Heart right ventricle (tissue), 16 donors: ENCODE results near the gene EPHB6. TPM values are rescaled to one million over a fixed set of nuclear protein-coding genes. Genes with fewer than 3 reads are reported as not detected.

Experiments used
- ATAC-seq, 8 donors: fragments of 200-7000 bp; cut with Tn5 transposase; one replicate each; pipeline ENCODE4 v1.9.1; 2020; ENCODE audit warnings: mild to moderate bottlenecking in 8 of 8, moderate library complexity in 8 of 8, moderate number of reproducible peaks in 1 of 8
- DNase-seq, 2 donors: peaks; one replicate each; pipeline ENCODE4 v3.0.0-alpha.2; 2020
- H3K27ac ChIP-seq, 10 donors: fragments of 200-600 bp; sonication (generic) in 2 of 10; one replicate each; pipeline versions ENCODE4 v1.5.0 to v1.8.0; 2020 to 2022; ENCODE audit warnings: mild to moderate bottlenecking in 3 of 10
- H3K27me3 ChIP-seq, 7 donors: fragments of 200-600 bp; one replicate each; pipeline ENCODE4 v1.8.0; 2021 to 2022; ENCODE audit warnings: mild to moderate bottlenecking in 2 of 7
- H3K36me3 ChIP-seq, 9 donors: fragments of 200-600 bp; sonication (generic) in 1 of 9; one replicate each; pipeline versions ENCODE4 v1.5.0 to v1.8.0; 2020 to 2022; ENCODE audit warnings: mild to moderate bottlenecking in 2 of 9
- H3K4me1 ChIP-seq, 9 donors: fragments of 200-600 bp; sonication (generic) in 1 of 9; one replicate each; pipeline versions ENCODE4 v1.5.0 to v1.8.0; 2020 to 2022; ENCODE audit warnings: mild to moderate bottlenecking in 4 of 9
- H3K4me3 ChIP-seq, 10 donors: fragments of 200-600 bp; sonication (generic) in 2 of 10; one replicate each; pipeline versions ENCODE4 v1.5.0 to v1.8.0; 2020 to 2022; ENCODE audit warnings: mild to moderate bottlenecking in 7 of 10, moderate library complexity in 2 of 10
- H3K9me3 ChIP-seq, 11 donors: fragments of 200-600 bp in 10 of 11; sonication (generic) in 2 of 11; one replicate each; pipeline versions ENCODE4 v1.5.0 to v1.8.0; 2013 to 2022; ENCODE audit warnings: mild to moderate bottlenecking in 2 of 11, control low read depth in 1 of 11, moderate library complexity in 1 of 11
- WGBS, 2 donors: extraction: QIAGEN DNeasy Blood & Tissue Kit; methylation state at CpG; one replicate each; pipeline ENCODE4 v1.1.7; 2013; ENCODE audit warnings: inconsistent platforms in 1 of 2; 5-methylcytosine and 5-hydroxymethylcytosine counted together
- intact Hi-C, 10 donors: fragments of 100-400 bp; cut with DNase I; formaldehyde crosslinking; loops; one replicate each; pipeline versions ENCODE4 v1.11.1 to v1.14.2; 2022
- polyA plus RNA-seq, 2 donors: library from polyadenylated mRNA; stranded (reverse); fragments of 200-250 nt; gene quantifications; one replicate each; pipeline ENCODE4 v1.2.3, GENCODE V29; 2013
- total RNA-seq, 10 donors: library from RNA; stranded (reverse); fragmentation: NEBNext Ultra II Directional in 3 of 10; extraction: Animal tissue kit (Norgen Biotek cat#: 25700) in 3 of 10; gene quantifications; one replicate each; pipeline versions ENCODE4 v1.2.1 to v1.2.4, GENCODE V29; 2021 to 2023
- TF ChIP-seq, protein P1 (sequence below), 9 donors: fragments of 200-600 bp; sonication (generic) in 2 of 9; IDR thresholded peaks; one replicate each; pipeline versions ENCODE4 v1.5.0 to v1.8.0; 2021 to 2022; ENCODE audit warnings: antibody characterized with exemption in 9 of 9, mild to moderate bottlenecking in 5 of 9, moderate library complexity in 1 of 9
- donor health status: Arrhythmogenic right ventricular cardiomyopathy.
- donor health status: ischemic (EF 13 %, LVEDD 7.1; RV severe dilation, severe dysfunction).
- donor health status: healthy with polysubstance abuse.
- donor health status: DM: no; HTN: yes; CAD: no.
- donor health status: DM: no; HTN: no; CAD: no.
- donor health status: ischemic (EF 25% LVEDD 6.9; RV normal size, moderate dysfunction).
- donor health status: ischemic (EF 25% LVEDD 5.7; RV mildly dilated, moderate dysfunction).
- donor health status: healthy.
- donor health status: DM: yes; HTN: yes; CAD: no.
- donor health status: Ischemic cardiomyopathy.
- donor health status: ischemic (EF 35%, LVEDD 5.7; RV mildly dilated, moderate dysfunction).
- donor health status: nonischemic (EF 11% LVEDD 7.7; RV severe dilation, severe dysfunction).
- donor health status: DM: yes; HTN: yes; CAD: no.
- donor health status: PGD.
- donor health status: ischemic (EF 29% LVEDD 5.4; RV normal size, mild dysfunction).
- donor health status: nonischemic (EF 23%, LVEDD 6.1; RV moderate dilation, normal function).

The EPHB6 gene
- total and polyA plus RNA-seq, 12 donors = 0.55 to 14.9 (median 2.6) TPM

GRCh38 chr7:142856565-142857245, 1.8 kb downstream of the EPHB6 start:
- H3K27me3 ChIP-seq = peaks cover 0 to 7% (median 0%) of the 10 kb centered on the region in 7 donors
- no peaks in the 10 kb centered on the region for H3K9me3 ChIP-seq
- intact Hi-C loops = loop anchor here in 7 of 10 donors (5.0 to 10.0 kb wide), 7 partner anchors 146 to 361 kb away; no protein-coding TSS in a partner anchor
- H3K4me1 ChIP-seq = peaks cover 0 to 29% (median 17%) of the 10 kb centered on the region in 9 donors
- no peaks in the 10 kb centered on the region for H3K36me3 ChIP-seq
- 72 to 76% methylated on average over 7 of the region's 7 CpGs for WGBS, 2 donors
- DNase-seq = no peak
- no peak for ATAC-seq
- no peak overlapping the region for H3K4me3 ChIP-seq
- H3K27ac ChIP-seq = no peak overlapping the region
- TF ChIP-seq, protein P1, sequence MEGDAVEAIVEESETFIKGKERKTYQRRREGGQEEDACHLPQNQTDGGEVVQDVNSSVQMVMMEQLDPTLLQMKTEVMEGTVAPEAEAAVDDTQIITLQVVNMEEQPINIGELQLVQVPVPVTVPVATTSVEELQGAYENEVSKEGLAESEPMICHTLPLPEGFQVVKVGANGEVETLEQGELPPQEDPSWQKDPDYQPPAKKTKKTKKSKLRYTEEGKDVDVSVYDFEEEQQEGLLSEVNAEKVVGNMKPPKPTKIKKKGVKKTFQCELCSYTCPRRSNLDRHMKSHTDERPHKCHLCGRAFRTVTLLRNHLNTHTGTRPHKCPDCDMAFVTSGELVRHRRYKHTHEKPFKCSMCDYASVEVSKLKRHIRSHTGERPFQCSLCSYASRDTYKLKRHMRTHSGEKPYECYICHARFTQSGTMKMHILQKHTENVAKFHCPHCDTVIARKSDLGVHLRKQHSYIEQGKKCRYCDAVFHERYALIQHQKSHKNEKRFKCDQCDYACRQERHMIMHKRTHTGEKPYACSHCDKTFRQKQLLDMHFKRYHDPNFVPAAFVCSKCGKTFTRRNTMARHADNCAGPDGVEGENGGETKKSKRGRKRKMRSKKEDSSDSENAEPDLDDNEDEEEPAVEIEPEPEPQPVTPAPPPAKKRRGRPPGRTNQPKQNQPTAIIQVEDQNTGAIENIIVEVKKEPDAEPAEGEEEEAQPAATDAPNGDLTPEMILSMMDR (IDR thresholded peaks at IDR 0.05) = no peak

- TF ChIP-seq, protein P1 (IDR thresholded peaks at IDR 0.05) = no peak
- ATAC-seq = no peak
- Histone ChIP-seq H3K4me3 (no peak overlapping the region), H3K36me3 (no peaks in the 10 kb centered on the region), H3K9me3 (no peaks in the 10 kb centered on the region), H3K27me3 (peaks cover 0 to 7% (median 0%) of the 10 kb centered on the region in 7 donors), H3K4me1 (peaks cover 0 to 29% (median 17%) of the 10 kb centered on the region in 9 donors), H3K27ac (no peak overlapping the region)
- no peak for DNase-seq
- intact Hi-C loops = loop anchor here in 7 of 10 donors (5.0 to 10.0 kb wide), 7 partner anchors 145 to 360 kb away; no protein-coding TSS in a partner anchor
- WGBS, 2 donors = 60 to 65% methylated on average over 5 of the region's 5 CpGs
Observed at GRCh38 chr7:142857625-142858024, 2.7 kb downstream of the EPHB6 start.

- H3K4me1 ChIP-seq = peaks cover 0 to 19% (median 11%) of the 10 kb centered on the region in 9 donors
- no peaks in the 10 kb centered on the region for H3K9me3 ChIP-seq
- intact Hi-C loops = loop anchor here in 7 of 10 donors (5.0 to 10.0 kb wide), 7 partner anchors 143 to 358 kb away; no protein-coding TSS in a partner anchor
- no peaks in the 10 kb centered on the region for H3K36me3 ChIP-seq
- no peak for DNase-seq
- H3K27me3 ChIP-seq = peaks cover 0 to 7% (median 0%) of the 10 kb centered on the region in 7 donors
- no peak for ATAC-seq
- H3K27ac ChIP-seq = no peak overlapping the region
- TF ChIP-seq, protein P1 (IDR thresholded peaks at IDR 0.05) = no peak
- no peak overlapping the region for H3K4me3 ChIP-seq
Observed at GRCh38 chr7:142859411-142859810, 4.5 kb downstream of the EPHB6 start.

GRCh38 chr7:142859829-142860228, 5.0 kb downstream of the EPHB6 start:
- WGBS, 2 donors = 46% methylated on average over 5 of the region's 5 CpGs
- Histone ChIP-seq H3K4me1 (peaks cover 0 to 19% (median 11%) of the 10 kb centered on the region in 9 donors), H3K9me3 (no peaks in the 10 kb centered on the region), H3K27me3 (peaks cover 0 to 7% (median 0%) of the 10 kb centered on the region in 7 donors), H3K36me3 (no peaks in the 10 kb centered on the region), H3K27ac (no peak overlapping the region), H3K4me3 (no peak overlapping the region)
- ATAC-seq = no peak
- TF ChIP-seq, protein P1 (IDR thresholded peaks at IDR 0.05) = no peak
- intact Hi-C loops = loop anchor here in 7 of 10 donors (5.0 to 10.0 kb wide), 7 partner anchors 142 to 357 kb away; no protein-coding TSS in a partner anchor
- no peak for DNase-seq
